GM12891 (cell line): Measurements from ENCODE around the gene ACVR1.

Experiments
- DNase-seq: peaks from one replicate; pipeline ENCODE4 v3.0.0; 2011; ENCODE audit warnings: low spot score; ENCODE audit not compliant: insufficient read length
- FAIRE-seq: peaks from 2 replicates; lab custom pipeline; 2011; peaks lifted over from hg19 to GRCh38; lab: Jason Lieb, UNC
- PAX5 ChIP-seq: IDR thresholded peaks from 2 replicates; pipeline ENCODE4 v1.6.1; 2011; ENCODE audit warnings: low read length, moderate library complexity, mild to moderate bottlenecking; ENCODE audit not compliant: insufficient read depth, severe bottlenecking
- POLR2A ChIP-seq: IDR thresholded peaks from 2 replicates; pipeline ENCODE4 v1.6.1; 2011; ENCODE audit warnings: low read depth, low read length, control low read depth
- POLR2AphosphoS5 ChIP-seq: IDR thresholded peaks from 2 replicates; pipeline ENCODE4 v1.6.1; 2011; ENCODE audit warnings: low read depth, low read length, control low read depth
- POU2F2 ChIP-seq: IDR thresholded peaks from 2 replicates; pipeline ENCODE4 v1.6.1; 2011; ENCODE audit warnings: low read depth, mild to moderate bottlenecking, control low read depth, low read length, moderate library complexity
- SPI1 ChIP-seq: IDR thresholded peaks from 2 replicates; pipeline ENCODE4 v1.6.1; 2011; ENCODE audit warnings: low read depth, low read length, control low read depth
- TAF1 ChIP-seq: IDR thresholded peaks from 2 replicates; pipeline ENCODE4 v1.6.1; 2011; ENCODE audit warnings: low read depth, low read length, control low read depth

ACVR1 gene

GRCh38 chr2:157783245-157783644 lies 92.9 kb downstream of the ACVR1 start:
- TF ChIP-seq POLR2AphosphoS5 (no peak), SPI1 (no peak), PAX5 (no peak), POLR2A (no peak), POU2F2 (no peak), TAF1 (no peak)
- no peak for DNase-seq
- no peak for FAIRE-seq

GRCh38 chr2:157782057-157782845 lies 93.9 kb downstream of the ACVR1 start:
- TF ChIP-seq SPI1 (no peak), TAF1 (no peak), PAX5 (no peak), POLR2AphosphoS5 (no peak), POU2F2 (no peak)
- DNase-seq, result no peak
- no peak for FAIRE-seq

- FAIRE-seq (no peak), DNase-seq (no peak)
- no peak for TF ChIP-seq POLR2A
- no peak for TF ChIP-seq SPI1
- TF ChIP-seq TAF1, result no peak
- no peak for TF ChIP-seq PAX5
Observed at GRCh38 chr2:157780211-157780610, 95.9 kb downstream of the ACVR1 start.

GRCh38 chr2:157779794-157780193 lies 96.3 kb downstream of the ACVR1 start:
- DNase-seq (no peak), FAIRE-seq (no peak)
- TF ChIP-seq TAF1 (no peak), POLR2A (no peak), PAX5 (no peak), POU2F2 (no peak), SPI1 (no peak), POLR2AphosphoS5 (no peak)

GRCh38 chr2:157777427-157777826 lies 98.7 kb downstream of the ACVR1 start:
- TF ChIP-seq SPI1 (no peak), TAF1 (no peak), POLR2A (no peak), POU2F2 (no peak), PAX5 (no peak), POLR2AphosphoS5 (no peak)
- FAIRE-seq (no peak), DNase-seq (peak; percentile 5)

- TF ChIP-seq TAF1, result no peak
- no peak for TF ChIP-seq PAX5
- TF ChIP-seq SPI1, result no peak
- no peak for TF ChIP-seq POU2F2
- TF ChIP-seq POLR2AphosphoS5, result no peak
- no peak for TF ChIP-seq POLR2A
- FAIRE-seq (no peak), DNase-seq (no peak)
Observed at GRCh38 chr2:157771234-157771633, 104.9 kb downstream of the ACVR1 start.

- FAIRE-seq (no peak), DNase-seq (no peak)
- no peak for TF ChIP-seq POU2F2
- TF ChIP-seq POLR2A, result no peak
- TF ChIP-seq POLR2AphosphoS5, result no peak
- TF ChIP-seq TAF1, result no peak
- no peak for TF ChIP-seq PAX5
- TF ChIP-seq SPI1, result no peak
Observed at GRCh38 chr2:157769856-157770255, 106.3 kb downstream of the ACVR1 start.

- DNase-seq (no peak), FAIRE-seq (no peak)
- TF ChIP-seq PAX5 (no peak), POLR2A (no peak), POLR2AphosphoS5 (no peak), POU2F2 (no peak), SPI1 (no peak), TAF1 (no peak)
Observed at GRCh38 chr2:157764386-157764785, 111.7 kb downstream of the ACVR1 start.

- DNase-seq (no peak), FAIRE-seq (no peak)
- TF ChIP-seq TAF1 (no peak), SPI1 (no peak), POLR2AphosphoS5 (no peak), PAX5 (no peak), POU2F2 (no peak), POLR2A (no peak)
Observed at GRCh38 chr2:157761520-157761919, 114.6 kb downstream of the ACVR1 start.

- DNase-seq (no peak), FAIRE-seq (no peak)
- no peak for TF ChIP-seq POLR2A
- TF ChIP-seq TAF1, result no peak
Observed at GRCh38 chr2:157760949-157761348, 115.2 kb downstream of the ACVR1 start.

- FAIRE-seq, result no peak
- TF ChIP-seq PAX5 (no peak), POLR2AphosphoS5 (no peak), SPI1 (no peak), TAF1 (no peak), POU2F2 (no peak), POLR2A (no peak)
Observed at GRCh38 chr2:157759855-157760254, 116.3 kb downstream of the ACVR1 start.

More at GRCh38 chr2:157759855-157760254, 116.3 kb downstream of the ACVR1 start:
- DNase-seq, result no peak
